RWPE1 (cell line): ENCODE data around the gene SATB1.

Experiments
- CTCF ChIA-PET: fragments of 350-600 bp; sonication (Branson Sonifier 250); formaldehyde crosslinking; extraction: SDS; loops from one replicate; lab custom pipeline; 2021; lab: Yijun Ruan, JAX
- POLR2A ChIA-PET: fragments of 400-600 bp; formaldehyde crosslinking; extraction: SDS; loops from one replicate; lab custom pipeline; 2020; ENCODE audit warnings: antibody characterized with exemption; ENCODE audit not compliant: low non-redundant PET; lab: Yijun Ruan, JAX
- DNase-seq: peaks from one replicate; pipeline ENCODE4 v3.0.0; 2012; ENCODE audit warnings: low spot score
- H3K27ac ChIP-seq: fragments of 450-650 bp; 2 replicates; pipeline ENCODE4 v1.5.1; 2017
- CTCF ChIP-seq: fragments of 450-650 bp; conservative IDR thresholded peaks from 2 replicates; pipeline ENCODE4 v1.5.1; 2017; ENCODE audit warnings: low read depth, mild to moderate bottlenecking

SATB1 gene

GRCh38 chr3:18382760-18383369, 42.3 kb downstream of the SATB1 start:
- ChIA-PET POLR2A (no interaction called here), CTCF (interaction anchor here (0.7 kb wide), 1 partner anchor 1814 kb away, joined by 3 read pairs; no protein-coding TSS in a partner anchor)
- no peak for DNase-seq
- no peak for TF ChIP-seq CTCF
- no peak overlapping the region for H3K27ac ChIP-seq

GRCh38 chr3:18379647-18380046, 45.5 kb downstream of the SATB1 start:
- CTCF ChIA-PET = no interaction called here
- POLR2A ChIA-PET = no interaction called here
- no peak for DNase-seq
- no peak overlapping the region for H3K27ac ChIP-seq
- TF ChIP-seq CTCF = no peak

GRCh38 chr3:18378218-18378617, 46.9 kb downstream of the SATB1 start:
- ChIA-PET POLR2A (no interaction called here), CTCF (no interaction called here)
- no peak for DNase-seq
- no peak for TF ChIP-seq CTCF
- no peak overlapping the region for H3K27ac ChIP-seq

GRCh38 chr3:18376682-18377081, 48.5 kb downstream of the SATB1 start:
- H3K27ac ChIP-seq = no peak overlapping the region
- ChIA-PET CTCF (interaction anchor here (0.6 kb wide), 1 partner anchor 13 kb away, joined by 3 read pairs; no protein-coding TSS in a partner anchor), POLR2A (no interaction called here)
- DNase-seq = no peak
- no peak for TF ChIP-seq CTCF

GRCh38 chr3:18372786-18373405, 52.2 kb downstream of the SATB1 start:
- CTCF ChIA-PET = no interaction called here
- H3K27ac ChIP-seq = no peak overlapping the region
- POLR2A ChIA-PET = no interaction called here
- no peak for DNase-seq
- TF ChIP-seq CTCF = no peak

- CTCF ChIA-PET = no interaction called here
- TF ChIP-seq CTCF = no peak
- POLR2A ChIA-PET = no interaction called here
- H3K27ac ChIP-seq = no peak overlapping the region
- DNase-seq = no peak
Measured at GRCh38 chr3:18370672-18371071, 54.5 kb downstream of the SATB1 start.
